Measurements from ENCODE around the gene YLPM1. TPM values are rescaled to one million over a fixed set of nuclear protein-coding genes. Genes with fewer than 3 reads are reported as not detected.

Gene YLPM1
- total RNA-seq, 1 experiment from 2014 or later, result 91.2 TPM

DNA sequence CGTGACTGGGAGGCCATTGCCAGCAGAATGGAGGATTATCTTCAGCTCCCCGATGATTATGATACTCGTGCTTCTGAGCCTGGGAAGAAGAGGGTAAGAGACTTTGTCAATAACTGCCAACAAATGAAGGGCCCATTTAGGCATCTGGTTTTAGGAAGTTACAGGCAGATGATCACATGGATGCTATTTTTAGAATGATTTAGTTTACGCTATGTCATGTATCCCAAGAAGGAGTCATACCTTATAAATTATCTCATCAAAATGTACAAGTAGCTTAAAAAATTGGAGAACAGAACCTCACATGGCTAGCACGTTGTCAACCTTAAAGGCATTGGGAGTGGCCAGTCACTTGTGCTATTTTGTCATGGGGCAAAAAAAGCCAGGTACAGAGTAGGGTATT is 66.1 kb downstream of the YLPM1 start:
- intact Hi-C loops (cut with micrococcal nuclease; ENCODE audit: unreplicated experiment), result no loop called here

DNA sequence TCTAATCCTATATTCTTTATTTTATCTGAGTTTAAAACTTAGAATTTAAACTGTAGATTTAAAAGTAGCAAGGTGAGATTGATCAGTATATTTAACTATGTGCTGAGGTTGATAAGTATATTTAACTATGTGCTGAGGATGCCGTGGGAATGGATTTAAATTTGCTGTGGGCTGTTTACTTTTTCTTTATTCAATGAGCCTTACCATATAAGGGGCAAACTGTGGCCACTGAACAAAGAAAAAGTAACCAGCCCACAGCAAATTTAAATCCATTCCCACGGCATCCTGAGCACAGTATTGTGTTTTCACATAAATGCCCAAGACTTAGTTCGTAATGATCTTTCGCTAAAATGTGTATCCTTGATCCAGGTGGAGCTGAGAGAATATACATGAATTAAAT is 69.7 kb downstream of the YLPM1 start:
- no peak for TF ChIP-seq EZH2 (IDR thresholded peaks at IDR 0.05; ENCODE audit: borderline replicate concordance, low read depth, low read length, poor library complexity, severe bottlenecking)
- TF ChIP-seq, protein P1, sequence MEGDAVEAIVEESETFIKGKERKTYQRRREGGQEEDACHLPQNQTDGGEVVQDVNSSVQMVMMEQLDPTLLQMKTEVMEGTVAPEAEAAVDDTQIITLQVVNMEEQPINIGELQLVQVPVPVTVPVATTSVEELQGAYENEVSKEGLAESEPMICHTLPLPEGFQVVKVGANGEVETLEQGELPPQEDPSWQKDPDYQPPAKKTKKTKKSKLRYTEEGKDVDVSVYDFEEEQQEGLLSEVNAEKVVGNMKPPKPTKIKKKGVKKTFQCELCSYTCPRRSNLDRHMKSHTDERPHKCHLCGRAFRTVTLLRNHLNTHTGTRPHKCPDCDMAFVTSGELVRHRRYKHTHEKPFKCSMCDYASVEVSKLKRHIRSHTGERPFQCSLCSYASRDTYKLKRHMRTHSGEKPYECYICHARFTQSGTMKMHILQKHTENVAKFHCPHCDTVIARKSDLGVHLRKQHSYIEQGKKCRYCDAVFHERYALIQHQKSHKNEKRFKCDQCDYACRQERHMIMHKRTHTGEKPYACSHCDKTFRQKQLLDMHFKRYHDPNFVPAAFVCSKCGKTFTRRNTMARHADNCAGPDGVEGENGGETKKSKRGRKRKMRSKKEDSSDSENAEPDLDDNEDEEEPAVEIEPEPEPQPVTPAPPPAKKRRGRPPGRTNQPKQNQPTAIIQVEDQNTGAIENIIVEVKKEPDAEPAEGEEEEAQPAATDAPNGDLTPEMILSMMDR (conservative IDR thresholded peaks at IDR 0.05; ENCODE audit: low read depth, low read length), result no peak

More for the DNA sequence above, 66.1 kb downstream of the YLPM1 start:
- CTCF ChIA-PET, result no interaction called here
- TF ChIP-seq EZH2 (IDR thresholded peaks at IDR 0.05; ENCODE audit: borderline replicate concordance, low read depth, low read length, poor library complexity, severe bottlenecking), result no peak
- TF ChIP-seq, protein P1 (conservative IDR thresholded peaks at IDR 0.05; ENCODE audit: low read depth, low read length), result no peak
- no TSS peak for BruUV-seq (replicated peaks)
- Histone ChIP-seq H3K27ac (ENCODE audit: low read depth, low read length, poor library complexity, severe bottlenecking) (no peak overlapping the region), H3K9me3 (ENCODE audit: low read depth, low read length, poor library complexity, severe bottlenecking) (no peaks in the 10 kb centered on the region), H3K4me1 (ENCODE audit: insufficient read depth, low read length, poor library complexity, severe bottlenecking) (peaks cover 10% of the 10 kb centered on the region), H3K27me3 (replicated peaks; ENCODE audit: insufficient read depth, low read depth, low read length, poor library complexity) (no peaks in the 10 kb centered on the region), H3K4me3 (ENCODE audit: low read depth, low read length, poor library complexity, severe bottlenecking) (no peak overlapping the region), H3K36me3 (ENCODE audit: insufficient read depth, low read length, poor library complexity, severe bottlenecking) (peaks cover 27% of the 10 kb centered on the region)
- POLR2A ChIA-PET (ENCODE audit: low non-redundant PET), result no interaction called here
- no peak for DNase-seq (ENCODE audit: low spot score)

DNA sequence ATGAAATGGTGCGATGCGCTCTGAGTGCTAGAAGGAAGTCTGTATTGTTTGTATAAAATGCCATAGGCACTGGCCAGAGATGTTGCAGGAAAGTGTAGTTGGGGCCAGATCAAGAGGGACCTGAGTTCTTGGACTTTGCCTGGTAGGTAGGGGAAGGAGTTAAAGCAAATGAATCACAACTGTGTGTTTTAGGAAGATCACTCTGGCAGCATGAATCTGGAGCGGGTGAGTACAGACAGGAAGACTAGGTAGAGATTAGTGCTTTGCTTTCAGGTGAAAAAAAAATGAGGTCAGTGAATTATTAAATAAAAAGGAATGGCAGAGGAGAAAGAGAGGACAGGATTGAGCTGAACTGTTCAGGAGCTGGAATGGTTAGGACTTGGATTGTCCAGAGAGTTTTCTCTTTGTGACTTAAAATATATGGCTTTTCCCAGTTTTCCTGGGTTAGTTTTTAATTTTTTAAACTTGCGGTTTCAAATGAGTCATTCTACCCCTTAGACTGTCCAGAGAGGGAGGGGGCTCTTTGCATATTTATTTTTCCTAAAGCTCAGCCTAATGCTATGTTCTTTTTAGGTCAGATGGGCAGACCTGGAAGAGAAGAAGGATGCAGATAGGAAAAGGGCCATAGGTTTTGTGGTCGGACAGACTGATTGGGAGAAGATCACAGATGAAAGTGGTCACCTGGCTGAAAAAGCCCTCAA is 71.7 kb downstream of the YLPM1 start:
- Histone ChIP-seq H3K9me3 (ENCODE audit: low read depth, low read length, poor library complexity, severe bottlenecking) (no peaks in the 10 kb centered on the region), H3K27ac (ENCODE audit: low read depth, low read length, poor library complexity, severe bottlenecking) (no peak overlapping the region), H3K4me1 (ENCODE audit: insufficient read depth, low read length, poor library complexity, severe bottlenecking) (no peaks in the 10 kb centered on the region), H3K4me3 (ENCODE audit: low read depth, low read length, poor library complexity, severe bottlenecking) (no peak overlapping the region), H3K27me3 (replicated peaks; ENCODE audit: insufficient read depth, low read depth, low read length, poor library complexity) (no peaks in the 10 kb centered on the region), H3K36me3 (ENCODE audit: insufficient read depth, low read length, poor library complexity, severe bottlenecking) (peaks cover 29% of the 10 kb centered on the region)
- intact Hi-C loops (cut with micrococcal nuclease; ENCODE audit: unreplicated experiment), result no loop called here
- DNase-seq (ENCODE audit: low spot score), result no peak
- TF ChIP-seq EZH2 (IDR thresholded peaks at IDR 0.05; ENCODE audit: borderline replicate concordance, low read depth, low read length, poor library complexity, severe bottlenecking), result no peak
- TF ChIP-seq, protein P1 (conservative IDR thresholded peaks at IDR 0.05; ENCODE audit: low read depth, low read length), result no peak
- ChIA-PET POLR2A (ENCODE audit: low non-redundant PET) (no interaction called here), CTCF (no interaction called here)
- BruUV-seq (replicated peaks), result no TSS peak

More for the DNA sequence above, 69.7 kb downstream of the YLPM1 start:
- H3K27me3 ChIP-seq (replicated peaks; ENCODE audit: insufficient read depth, low read depth, low read length, poor library complexity), result no peaks in the 10 kb centered on the region
- CTCF ChIA-PET, result no interaction called here
- H3K9me3 ChIP-seq (ENCODE audit: low read depth, low read length, poor library complexity, severe bottlenecking), result no peaks in the 10 kb centered on the region
- no peaks in the 10 kb centered on the region for H3K4me1 ChIP-seq (ENCODE audit: insufficient read depth, low read length, poor library complexity, severe bottlenecking)
- H3K27ac ChIP-seq (ENCODE audit: low read depth, low read length, poor library complexity, severe bottlenecking), result no peak overlapping the region
- POLR2A ChIA-PET (ENCODE audit: low non-redundant PET), result no interaction called here
- H3K36me3 ChIP-seq (ENCODE audit: insufficient read depth, low read length, poor library complexity, severe bottlenecking), result peaks cover 38% of the 10 kb centered on the region
- H3K4me3 ChIP-seq (ENCODE audit: low read depth, low read length, poor library complexity, severe bottlenecking), result no peak overlapping the region
- BruUV-seq (replicated peaks), result no TSS peak
- no peak for DNase-seq (ENCODE audit: low spot score)
- intact Hi-C loops (cut with micrococcal nuclease; ENCODE audit: unreplicated experiment), result no loop called here

All from A673 (cell line).